Skeletal muscle cell (primary cell): Measurements from ENCODE around the gene PAPSS2.
"Not testable (repeated sequence)": the region's sequence is repeated elsewhere in the genome, so short reads cannot be mapped to it uniquely, and the experiment has no call there.

ENCODE experiments used
- DNase-seq: peaks from one replicate; pipeline ENCODE4 v3.0.0-alpha.2; 2010; ENCODE audit warnings: low read depth
- H3K4me3 ChIP-seq: 2 replicates; pipeline ENCODE4 v1.5.1; 2011; ENCODE audit warnings: low read depth, mild to moderate bottlenecking, control low read depth, low read length, moderate library complexity

PAPSS2 gene

GRCh38 chr10:87640043-87640442, 19.6 kb upstream of the PAPSS2 start:
- no peak for DNase-seq
- no peak overlapping the region for H3K4me3 ChIP-seq

- no peak overlapping the region for H3K4me3 ChIP-seq
- DNase-seq: no peak
Measured at GRCh38 chr10:87642486-87642885, 17.2 kb upstream of the PAPSS2 start.

DNA sequence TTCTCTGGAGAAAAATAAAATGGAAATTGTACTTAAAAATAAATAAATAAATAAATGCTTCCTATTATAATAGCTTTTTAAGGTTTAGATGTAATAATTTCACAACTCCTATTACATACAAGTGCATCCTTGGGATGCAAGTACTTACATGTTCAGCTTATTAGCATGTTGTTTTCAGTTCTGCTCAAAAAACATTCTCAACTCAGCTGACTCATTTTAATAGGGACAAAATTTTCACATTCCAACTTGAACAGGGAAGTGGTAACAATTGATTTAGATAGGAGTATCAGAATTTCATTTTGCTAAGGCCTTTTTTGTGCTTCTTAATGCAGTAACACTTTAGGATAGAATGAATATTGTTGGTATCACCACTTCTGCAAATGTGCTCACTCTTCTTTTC, 16.7 kb upstream of the PAPSS2 start:
- no peak for DNase-seq
- no peak overlapping the region for H3K4me3 ChIP-seq

DNA sequence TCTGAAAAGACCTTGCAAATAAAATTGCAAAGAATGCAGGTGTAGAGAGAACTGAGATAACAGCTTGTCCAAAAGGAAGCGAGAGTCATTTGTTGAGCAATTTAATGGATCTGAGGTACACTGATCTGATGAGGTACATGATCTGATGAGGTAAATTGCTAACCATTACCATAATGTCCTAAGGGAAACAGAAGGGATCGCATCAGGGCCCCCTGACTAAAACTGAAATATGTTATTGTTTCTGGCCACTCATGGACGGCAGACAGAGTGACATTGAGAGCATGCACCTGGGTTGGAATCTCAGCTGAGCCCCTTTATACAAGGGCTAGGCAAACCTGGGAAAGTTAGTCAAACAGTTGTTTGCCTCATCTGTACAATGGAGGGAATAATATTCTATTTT, 15.8 kb upstream of the PAPSS2 start:
- no peak overlapping the region for H3K4me3 ChIP-seq
- DNase-seq: no peak

- not testable (repeated sequence) for DNase-seq, H3K4me3 ChIP-seq
Measured at GRCh38 chr10:87644500-87644899, 15.2 kb upstream of the PAPSS2 start.

- no peak overlapping the region for H3K4me3 ChIP-seq
- DNase-seq: no peak
Measured at GRCh38 chr10:87646192-87646909, 13.3 kb upstream of the PAPSS2 start.

DNA sequence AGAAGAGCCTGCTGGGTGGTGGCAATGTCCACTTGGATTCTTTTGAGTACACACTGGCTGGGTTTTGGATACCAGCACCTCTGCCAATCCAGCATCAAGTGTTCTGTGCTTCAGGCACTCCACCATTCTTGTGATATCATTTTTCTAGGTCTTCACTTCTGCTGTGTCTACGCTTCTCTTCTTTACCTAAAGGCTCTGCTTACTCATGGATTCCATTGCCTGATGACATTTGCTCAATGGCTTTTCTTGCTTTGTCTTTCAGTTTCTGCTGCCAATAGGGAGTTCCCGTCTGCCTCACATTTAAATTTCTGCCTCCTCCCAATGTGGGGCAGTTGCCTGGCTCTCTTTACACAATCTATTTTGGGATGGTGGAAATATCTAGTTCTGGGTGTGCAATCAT, 12.7 kb upstream of the PAPSS2 start:
- no peak for DNase-seq
- no peak overlapping the region for H3K4me3 ChIP-seq

GRCh38 chr10:87650838-87651589, 8.7 kb upstream of the PAPSS2 start:
- H3K4me3 ChIP-seq: no peak overlapping the region
- no peak for DNase-seq

- no peak for DNase-seq
- no peak overlapping the region for H3K4me3 ChIP-seq
Measured at GRCh38 chr10:87651801-87652200, 7.9 kb upstream of the PAPSS2 start.

DNA sequence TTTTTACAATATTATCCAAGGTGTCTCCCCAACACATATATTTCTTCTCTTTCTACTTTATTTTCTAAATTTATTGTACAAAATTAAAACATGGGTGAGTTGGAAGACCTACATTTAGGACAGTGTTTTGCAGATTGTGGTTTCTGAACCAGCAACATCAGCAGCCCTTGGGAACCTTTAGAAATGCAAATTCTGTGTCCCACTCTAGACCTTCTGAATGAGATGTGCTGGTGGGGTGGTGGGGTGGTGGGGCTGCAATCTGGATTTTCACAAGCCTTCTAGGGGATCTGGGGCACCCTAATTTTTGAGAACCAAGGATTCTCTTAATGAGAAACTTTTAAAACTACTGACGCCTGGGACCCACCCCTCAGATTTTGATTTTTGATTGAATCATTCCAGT, 7.4 kb upstream of the PAPSS2 start:
- no peak overlapping the region for H3K4me3 ChIP-seq
- DNase-seq: no peak

DNA sequence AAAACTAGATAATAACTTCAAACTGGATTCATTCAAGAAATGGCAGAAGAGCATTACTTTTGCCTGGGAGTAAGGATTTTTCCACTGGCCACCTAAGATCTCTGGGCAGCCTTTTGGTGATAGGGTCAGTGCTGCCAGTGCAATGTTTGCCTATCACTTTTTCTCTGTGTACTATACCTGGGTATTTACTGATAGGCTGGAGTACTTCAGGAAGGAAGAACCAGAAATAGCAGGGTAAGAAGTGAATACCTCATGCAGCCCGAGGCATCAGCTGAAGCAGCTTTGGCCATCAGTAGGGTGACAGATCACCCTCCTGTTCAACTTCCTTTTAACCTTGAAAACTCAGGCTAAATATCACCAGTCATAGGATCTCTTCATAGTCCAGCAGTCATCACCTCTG, 5.5 kb upstream of the PAPSS2 start:
- H3K4me3 ChIP-seq: no peak overlapping the region
- no peak for DNase-seq

- no peak for DNase-seq
- no peak overlapping the region for H3K4me3 ChIP-seq
Measured at GRCh38 chr10:87656431-87657072, 3.1 kb upstream of the PAPSS2 start.

GRCh38 chr10:87657371-87657770, 2.3 kb upstream of the PAPSS2 start:
- no peak for DNase-seq
- H3K4me3 ChIP-seq: no peak overlapping the region

- DNase-seq: no peak
- H3K4me3 ChIP-seq: no peak overlapping the region
Measured at GRCh38 chr10:87658321-87658795, 1.3 kb upstream of the PAPSS2 start.

- no peak for DNase-seq
- peak overlapping the region; percentile 91 for H3K4me3 ChIP-seq
Measured at GRCh38 chr10:87658858-87659555, 671 bp upstream of the PAPSS2 start.

DNA sequence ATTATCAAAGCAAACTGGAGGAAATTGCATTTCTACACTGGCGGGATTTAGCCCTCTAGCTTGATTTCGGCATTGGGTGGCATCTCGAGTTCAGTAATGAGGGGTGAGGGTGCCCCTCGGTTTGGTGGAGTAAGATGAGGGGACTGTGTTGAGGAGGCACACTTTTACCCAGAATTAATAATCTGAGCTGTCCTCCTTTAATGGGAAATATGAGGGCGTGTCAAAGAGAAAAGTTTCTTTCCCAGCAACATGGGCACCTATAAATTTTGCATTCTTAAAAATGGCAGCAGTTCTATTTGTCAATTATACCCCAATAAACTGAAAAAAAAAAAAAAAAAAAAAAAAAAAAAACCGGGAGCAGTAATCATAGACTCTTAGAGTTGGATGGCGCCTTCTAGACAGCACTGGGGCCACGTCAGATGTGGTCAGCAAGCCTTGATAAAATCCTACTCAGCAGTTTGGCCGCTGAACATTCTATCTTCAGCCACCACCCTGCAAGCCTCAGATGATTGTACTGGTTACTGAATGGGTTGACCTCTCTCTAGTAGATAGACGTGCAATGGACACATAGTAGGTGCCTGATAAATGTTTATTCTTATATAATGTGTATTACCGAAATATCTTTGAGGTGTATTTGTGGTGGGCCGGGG, 931 bp downstream of the PAPSS2 start:
- no peak for DNase-seq
- peak overlapping the region; percentile 91 for H3K4me3 ChIP-seq

DNA sequence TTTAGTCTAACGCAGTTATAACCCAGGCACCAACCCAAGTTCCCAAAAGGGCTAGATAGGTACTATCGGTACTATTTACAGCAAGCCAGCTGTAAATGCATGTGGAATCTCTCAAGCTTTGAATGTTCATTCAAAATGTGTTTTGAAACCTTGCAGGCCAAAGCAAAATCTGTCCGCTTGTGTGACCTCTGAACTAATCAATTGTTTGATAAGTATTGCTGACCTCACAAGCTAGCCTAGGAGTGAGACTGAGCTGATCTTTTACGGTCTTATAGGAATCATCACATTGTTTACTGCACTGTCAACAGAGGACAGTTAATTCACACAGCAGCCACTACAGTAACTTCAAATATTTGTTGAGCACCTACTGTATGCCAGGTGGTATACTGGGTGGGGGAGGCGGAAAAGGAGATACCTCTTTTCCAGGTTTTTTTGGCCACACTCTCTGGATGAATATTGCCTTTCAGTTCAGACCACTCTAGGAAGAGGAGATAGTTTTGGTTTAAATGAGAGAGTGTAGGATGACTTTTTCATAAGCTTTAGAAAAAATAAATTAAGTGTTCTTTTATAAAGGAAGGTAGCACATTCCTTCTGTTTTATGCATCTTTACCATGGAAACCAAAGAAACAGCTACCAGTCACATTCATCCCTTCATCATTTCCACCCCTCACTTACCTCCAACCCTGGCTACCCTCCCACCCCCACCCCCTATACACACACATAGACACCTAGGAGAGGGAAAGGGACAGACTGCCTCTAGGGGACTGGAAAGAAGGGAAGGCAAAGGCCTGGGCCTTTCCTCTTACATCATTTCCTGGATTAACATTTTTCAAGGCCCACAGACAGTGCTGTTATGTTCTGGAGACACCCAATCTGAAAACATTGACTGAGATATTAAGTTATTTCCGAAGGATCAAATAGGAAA, 2.4 kb downstream of the PAPSS2 start:
- H3K4me3 ChIP-seq: no peak overlapping the region
- no peak for DNase-seq

GRCh38 chr10:87664276-87664701, 4.6 kb downstream of the PAPSS2 start:
- no peak for DNase-seq
- no peak overlapping the region for H3K4me3 ChIP-seq
